ENCODE data around the gene RCN1. TPM values are rescaled to one million over a fixed set of nuclear protein-coding genes. Genes with fewer than 3 reads are reported as not detected.
A peak's percentile ranks its signal among the peaks of the same experiment; 100 is the strongest.

Gene RCN1
- total and polyA plus RNA-seq, 2 experiments from 2014 or later: 534 to 557 TPM

- Histone ChIP-seq H4K20me1 (ENCODE audit: insufficient read depth) (no peaks in the 10 kb centered on the region), H3K4me3 (no peak overlapping the region), H3K9me3 (ENCODE audit: low read depth) (no peaks in the 10 kb centered on the region), H3K27ac (no peak overlapping the region), H3K27me3 (replicated peaks; ENCODE audit: insufficient read depth) (no peaks in the 10 kb centered on the region), H3K9me2 (ENCODE audit: insufficient read depth) (no peaks in the 10 kb centered on the region), H3K4me2 (ENCODE audit: unreplicated experiment) (no peak overlapping the region), H3K4me1 (ENCODE audit: insufficient read depth) (peaks cover 14% of the 10 kb centered on the region), H3K36me3 (ENCODE audit: low read depth) (no peaks in the 10 kb centered on the region), H2AFZ (no peak overlapping the region), H3K9ac (no peak overlapping the region), H3F3A (ENCODE audit: insufficient read depth) (no peaks in the 10 kb centered on the region), H3K79me2 (ENCODE audit: insufficient read depth) (no peaks in the 10 kb centered on the region)
- in situ Hi-C loops (cut with MboI): loop anchor here (5.0 kb wide), 1 partner anchor 122 kb away; no protein-coding TSS in a partner anchor
- TF ChIP-seq EZH2 (IDR thresholded peaks at IDR 0.05; ENCODE audit: insufficient read depth, poor library complexity, severe bottlenecking) (no peak), EZH2phosphoT487 (IDR thresholded peaks at IDR 0.05; ENCODE audit: insufficient read depth, low read depth) (no peak)
- 74 to 75% methylated on average over 4 of the region's 4 CpGs for WGBS, 2 experiments (ENCODE audit: low coverage in 1 of 2, low lambda C conversion rate in 2 of 2, missing lambda C conversion rate in 2 of 2)
- DNase-seq: no peak
Measured at GRCh38 chr11:32050264-32050663, 40.6 kb upstream of the RCN1 start.

DNA sequence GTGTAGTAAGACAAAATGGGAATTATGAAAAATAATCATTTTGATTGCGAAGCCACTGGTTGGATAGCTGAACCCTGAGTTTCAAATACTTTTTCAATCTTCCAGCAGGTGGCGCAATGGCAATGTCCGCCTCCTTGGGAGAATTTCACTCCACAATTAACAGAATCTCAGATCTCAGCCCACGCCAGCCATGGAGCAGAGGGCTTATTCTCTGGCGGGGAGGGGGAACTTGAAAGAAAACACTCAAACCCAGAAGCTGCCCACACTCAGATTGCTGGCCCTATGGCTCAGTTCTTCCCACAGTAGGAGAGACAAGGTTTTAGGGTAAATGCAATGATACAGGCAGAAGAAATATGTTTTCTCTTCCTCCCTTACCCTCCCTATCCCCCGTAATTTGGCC lies 38.7 kb upstream of the RCN1 start:
- H3K27ac ChIP-seq: no peak overlapping the region
- H4K20me1 ChIP-seq (ENCODE audit: insufficient read depth): no peaks in the 10 kb centered on the region
- no peak for TF ChIP-seq EZH2phosphoT487 (IDR thresholded peaks at IDR 0.05; ENCODE audit: insufficient read depth, low read depth)
- TF ChIP-seq EZH2 (IDR thresholded peaks at IDR 0.05; ENCODE audit: insufficient read depth, poor library complexity, severe bottlenecking): no peak
- whole genome bisulfite sequencing, 2 experiments (ENCODE audit: low coverage in 1 of 2, low lambda C conversion rate in 2 of 2, missing lambda C conversion rate in 2 of 2): 18 to 20% methylated on average over 6 of the region's 6 CpGs
- peak overlapping the region; percentile 65 for H3K4me2 ChIP-seq (ENCODE audit: unreplicated experiment)
- H3K27me3 ChIP-seq (replicated peaks; ENCODE audit: insufficient read depth): no peaks in the 10 kb centered on the region
- no peak overlapping the region for H3K4me3 ChIP-seq
- peaks cover 25% of the 10 kb centered on the region for H3K4me1 ChIP-seq (ENCODE audit: insufficient read depth)
- H3K79me2 ChIP-seq (ENCODE audit: insufficient read depth): no peaks in the 10 kb centered on the region
- no peaks in the 10 kb centered on the region for H3F3A ChIP-seq (ENCODE audit: insufficient read depth)
- H3K9me2 ChIP-seq (ENCODE audit: insufficient read depth): no peaks in the 10 kb centered on the region
- H2AFZ ChIP-seq: no peak overlapping the region
- no peak overlapping the region for H3K9ac ChIP-seq
- no peaks in the 10 kb centered on the region for H3K9me3 ChIP-seq (ENCODE audit: low read depth)
- DNase-seq: peak; percentile 77
- H3K36me3 ChIP-seq (ENCODE audit: low read depth): no peaks in the 10 kb centered on the region
- in situ Hi-C loops (cut with MboI): loop anchor here (5.0 kb wide), 1 partner anchor 120 kb away; no protein-coding TSS in a partner anchor

DNA sequence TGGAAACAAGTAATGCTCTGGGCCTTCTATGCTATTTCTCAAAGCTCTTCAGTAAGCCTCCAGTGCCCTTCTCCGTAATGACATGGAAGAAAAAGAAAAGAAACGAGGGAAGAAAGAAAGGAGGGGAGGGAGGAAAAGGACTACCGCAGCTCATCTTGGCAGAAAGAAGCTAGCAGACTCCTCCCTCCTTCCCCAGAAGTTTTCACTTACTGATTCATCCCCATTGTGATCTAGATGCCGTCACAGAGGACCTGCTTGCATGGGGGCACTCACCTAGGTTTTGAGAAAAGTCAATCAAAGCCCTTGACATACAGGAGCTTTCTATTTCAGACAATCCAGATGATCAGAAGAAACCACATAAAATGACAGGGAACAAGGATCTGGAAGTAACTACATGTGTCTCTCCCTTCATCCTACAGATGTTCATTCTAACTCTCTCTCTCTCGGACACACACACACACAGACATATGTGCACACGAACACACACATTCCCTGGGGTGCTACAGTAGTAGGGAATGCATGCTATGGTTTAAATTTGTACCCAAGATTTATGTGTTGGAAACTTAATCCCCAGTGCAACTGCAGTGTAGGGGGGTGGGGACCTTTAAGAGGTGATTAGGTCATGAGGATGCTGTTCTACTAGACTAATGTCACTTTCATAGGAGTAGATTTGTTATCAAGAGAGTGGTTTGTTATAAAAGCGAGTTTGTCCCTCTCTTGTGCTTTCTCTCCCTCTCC lies 37.6 kb upstream of the RCN1 start:
- no peak overlapping the region for H3K9ac ChIP-seq
- peak overlapping the region; percentile 65 for H3K4me2 ChIP-seq (ENCODE audit: unreplicated experiment)
- WGBS, 2 experiments (ENCODE audit: low coverage in 1 of 2, low lambda C conversion rate in 2 of 2, missing lambda C conversion rate in 2 of 2): 34 to 35% methylated on average over 7 of the region's 7 CpGs
- no peaks in the 10 kb centered on the region for H3K9me2 ChIP-seq (ENCODE audit: insufficient read depth)
- DNase-seq: peak; percentile 80
- H3K79me2 ChIP-seq (ENCODE audit: insufficient read depth): no peaks in the 10 kb centered on the region
- no peaks in the 10 kb centered on the region for H4K20me1 ChIP-seq (ENCODE audit: insufficient read depth)
- H3K36me3 ChIP-seq (ENCODE audit: low read depth): no peaks in the 10 kb centered on the region
- H3K9me3 ChIP-seq (ENCODE audit: low read depth): no peaks in the 10 kb centered on the region
- in situ Hi-C loops (cut with MboI): loop anchor here (5.0 kb wide), 1 partner anchor 119 kb away; no protein-coding TSS in a partner anchor
- H3K4me3 ChIP-seq: no peak overlapping the region
- H3K27me3 ChIP-seq (replicated peaks; ENCODE audit: insufficient read depth): no peaks in the 10 kb centered on the region
- no peak for TF ChIP-seq EZH2 (IDR thresholded peaks at IDR 0.05; ENCODE audit: insufficient read depth, poor library complexity, severe bottlenecking)
- no peak for TF ChIP-seq EZH2phosphoT487 (IDR thresholded peaks at IDR 0.05; ENCODE audit: insufficient read depth, low read depth)
- H2AFZ ChIP-seq: peak overlapping the region; percentile 50
- H3K27ac ChIP-seq: no peak overlapping the region
- H3F3A ChIP-seq (ENCODE audit: insufficient read depth): no peaks in the 10 kb centered on the region
- H3K4me1 ChIP-seq (ENCODE audit: insufficient read depth): peaks cover 25% of the 10 kb centered on the region

DNA sequence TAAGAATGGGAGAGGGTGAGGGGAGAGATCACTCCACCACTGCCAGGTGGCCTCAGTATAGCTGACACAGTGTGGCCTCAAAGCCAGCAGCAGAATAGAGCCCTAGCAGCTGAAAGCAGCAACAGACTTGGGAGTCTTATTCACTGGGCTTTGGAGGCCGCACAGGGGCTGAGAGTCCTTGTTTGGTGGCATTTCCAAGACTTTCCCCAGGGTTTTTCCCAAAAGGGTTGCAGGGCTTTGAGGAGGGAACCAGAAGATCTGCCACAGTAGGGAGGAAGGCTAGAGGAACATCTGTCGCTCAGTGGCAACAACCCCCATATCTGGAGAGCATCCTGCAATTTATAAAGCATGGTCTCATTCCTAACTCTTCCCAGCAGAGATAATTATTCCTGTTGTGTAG lies 35.0 kb upstream of the RCN1 start:
- Histone ChIP-seq H3K79me2 (ENCODE audit: insufficient read depth) (no peaks in the 10 kb centered on the region), H3K36me3 (ENCODE audit: low read depth) (no peaks in the 10 kb centered on the region), H3K27ac (no peak overlapping the region), H3K4me1 (ENCODE audit: insufficient read depth) (peaks cover 25% of the 10 kb centered on the region), H3K9me2 (ENCODE audit: insufficient read depth) (no peaks in the 10 kb centered on the region), H3K9me3 (ENCODE audit: low read depth) (no peaks in the 10 kb centered on the region), H3K4me3 (no peak overlapping the region), H2AFZ (no peak overlapping the region), H4K20me1 (ENCODE audit: insufficient read depth) (no peaks in the 10 kb centered on the region), H3F3A (ENCODE audit: insufficient read depth) (no peaks in the 10 kb centered on the region), H3K4me2 (ENCODE audit: unreplicated experiment) (no peak overlapping the region), H3K9ac (no peak overlapping the region), H3K27me3 (replicated peaks; ENCODE audit: insufficient read depth) (no peaks in the 10 kb centered on the region)
- no peak for DNase-seq
- in situ Hi-C loops (cut with MboI): no loop called here
- TF ChIP-seq EZH2phosphoT487 (IDR thresholded peaks at IDR 0.05; ENCODE audit: insufficient read depth, low read depth): no peak
- no peak for TF ChIP-seq EZH2 (IDR thresholded peaks at IDR 0.05; ENCODE audit: insufficient read depth, poor library complexity, severe bottlenecking)
- 97 to 100% methylated on average over 2 of the region's 2 CpGs for WGBS, 2 experiments (ENCODE audit: low coverage in 1 of 2, low lambda C conversion rate in 2 of 2, missing lambda C conversion rate in 2 of 2)
